Measurements from ENCODE around the gene ABCA1.

DNA sequence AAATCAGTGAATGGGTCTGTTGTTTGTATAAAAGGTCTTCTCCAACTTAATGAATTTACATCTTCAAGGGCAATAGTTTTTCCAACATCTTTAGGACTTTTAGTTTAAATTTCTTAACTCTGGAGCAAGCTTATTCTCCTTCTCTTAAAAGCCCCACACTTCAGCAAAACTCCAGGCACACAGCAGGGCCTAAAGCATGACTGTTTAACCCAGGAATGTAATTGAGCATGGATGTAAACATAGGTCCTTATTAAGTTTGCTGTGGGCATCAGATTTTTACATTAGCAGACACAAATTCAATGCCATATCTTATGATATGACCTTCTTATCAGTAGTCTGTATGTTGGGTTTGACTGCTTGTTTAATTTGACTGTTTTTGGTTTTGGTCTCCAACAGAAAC is 78.9 kb downstream of the ABCA1 start:
- TF ChIP-seq POLR2A (IDR thresholded peaks at IDR 0.05) (no peak), CTCF (IDR thresholded peaks at IDR 0.05) (no peak)

Measured in Peyer's patch (tissue), 4 donors.